GM10847 (cell line): ENCODE data around the gene MIGA2.

Experiments
- POLR2A ChIP-seq: IDR thresholded peaks from 2 replicates; pipeline ENCODE4 v1.6.1; 2011; ENCODE audit not compliant: insufficient read length; ENCODE audit errors: extremely low read depth

Gene MIGA2

GRCh38 chr9:129094387-129095169 is 58.2 kb downstream of the MIGA2 start:
- TF ChIP-seq POLR2A, result no peak

- TF ChIP-seq POLR2A, result no peak
These were observed 58.8 kb downstream of the MIGA2 start for GRCh38 chr9:129095170-129095667.

- no peak for TF ChIP-seq POLR2A
These were observed 59.5 kb downstream of the MIGA2 start for GRCh38 chr9:129095908-129096307.

GRCh38 chr9:129097671-129098306 is 61.4 kb downstream of the MIGA2 start:
- no peak for TF ChIP-seq POLR2A

- no peak for TF ChIP-seq POLR2A
These were observed 61.9 kb downstream of the MIGA2 start for GRCh38 chr9:129098328-129098727.

GRCh38 chr9:129100383-129101169 is 64.2 kb downstream of the MIGA2 start:
- no peak for TF ChIP-seq POLR2A

- no peak for TF ChIP-seq POLR2A
These were observed 64.9 kb downstream of the MIGA2 start for GRCh38 chr9:129101279-129101678.

- no peak for TF ChIP-seq POLR2A
These were observed 65.7 kb downstream of the MIGA2 start for GRCh38 chr9:129102095-129102525.

- TF ChIP-seq POLR2A, result no peak
These were observed 66.6 kb downstream of the MIGA2 start for GRCh38 chr9:129102791-129103594.

GRCh38 chr9:129103595-129103965 is 67.2 kb downstream of the MIGA2 start:
- TF ChIP-seq POLR2A, result no peak

- no peak for TF ChIP-seq POLR2A
These were observed 67.6 kb downstream of the MIGA2 start for GRCh38 chr9:129104051-129104450.

GRCh38 chr9:129105857-129106694 is 69.7 kb downstream of the MIGA2 start:
- no peak for TF ChIP-seq POLR2A

GRCh38 chr9:129107651-129108050 is 71.2 kb downstream of the MIGA2 start:
- TF ChIP-seq POLR2A, result no peak

- no peak for TF ChIP-seq POLR2A
These were observed 71.8 kb downstream of the MIGA2 start for GRCh38 chr9:129108083-129108804.
